ENCODE results near the gene APEH. TPM values are rescaled to one million over a fixed set of nuclear protein-coding genes. Genes with fewer than 3 reads are reported as not detected.
A peak's percentile ranks its signal among the peaks of the same experiment; 100 is the strongest.

Gene APEH
- total and polyA plus RNA-seq, 2 of the 13 experiments (the other 11 are each of a cell fraction or from before 2014, with no cell fraction given), result 116 to 130 TPM

DNA sequence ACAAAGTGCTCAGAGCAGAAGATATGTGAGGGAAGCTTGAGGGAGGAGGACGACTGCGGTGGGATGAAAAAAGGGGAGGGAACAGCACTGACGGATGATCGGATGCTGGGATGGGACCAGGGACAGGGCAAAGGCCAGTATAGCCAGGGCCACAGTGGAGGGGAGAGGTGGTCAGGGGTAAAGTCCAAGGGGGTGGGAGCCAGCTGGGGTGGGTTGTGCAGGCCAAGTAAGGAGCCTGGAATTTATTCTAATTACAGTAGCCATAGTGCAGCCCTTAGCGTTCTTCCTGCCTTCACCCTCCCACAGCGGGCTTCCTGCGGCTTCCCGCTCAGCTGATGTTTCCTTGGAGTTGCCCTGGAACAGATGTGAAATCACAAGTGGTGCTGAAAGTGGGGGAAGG is 7.6 kb upstream of the APEH start (continued):
- TF ChIP-seq, protein P1, sequence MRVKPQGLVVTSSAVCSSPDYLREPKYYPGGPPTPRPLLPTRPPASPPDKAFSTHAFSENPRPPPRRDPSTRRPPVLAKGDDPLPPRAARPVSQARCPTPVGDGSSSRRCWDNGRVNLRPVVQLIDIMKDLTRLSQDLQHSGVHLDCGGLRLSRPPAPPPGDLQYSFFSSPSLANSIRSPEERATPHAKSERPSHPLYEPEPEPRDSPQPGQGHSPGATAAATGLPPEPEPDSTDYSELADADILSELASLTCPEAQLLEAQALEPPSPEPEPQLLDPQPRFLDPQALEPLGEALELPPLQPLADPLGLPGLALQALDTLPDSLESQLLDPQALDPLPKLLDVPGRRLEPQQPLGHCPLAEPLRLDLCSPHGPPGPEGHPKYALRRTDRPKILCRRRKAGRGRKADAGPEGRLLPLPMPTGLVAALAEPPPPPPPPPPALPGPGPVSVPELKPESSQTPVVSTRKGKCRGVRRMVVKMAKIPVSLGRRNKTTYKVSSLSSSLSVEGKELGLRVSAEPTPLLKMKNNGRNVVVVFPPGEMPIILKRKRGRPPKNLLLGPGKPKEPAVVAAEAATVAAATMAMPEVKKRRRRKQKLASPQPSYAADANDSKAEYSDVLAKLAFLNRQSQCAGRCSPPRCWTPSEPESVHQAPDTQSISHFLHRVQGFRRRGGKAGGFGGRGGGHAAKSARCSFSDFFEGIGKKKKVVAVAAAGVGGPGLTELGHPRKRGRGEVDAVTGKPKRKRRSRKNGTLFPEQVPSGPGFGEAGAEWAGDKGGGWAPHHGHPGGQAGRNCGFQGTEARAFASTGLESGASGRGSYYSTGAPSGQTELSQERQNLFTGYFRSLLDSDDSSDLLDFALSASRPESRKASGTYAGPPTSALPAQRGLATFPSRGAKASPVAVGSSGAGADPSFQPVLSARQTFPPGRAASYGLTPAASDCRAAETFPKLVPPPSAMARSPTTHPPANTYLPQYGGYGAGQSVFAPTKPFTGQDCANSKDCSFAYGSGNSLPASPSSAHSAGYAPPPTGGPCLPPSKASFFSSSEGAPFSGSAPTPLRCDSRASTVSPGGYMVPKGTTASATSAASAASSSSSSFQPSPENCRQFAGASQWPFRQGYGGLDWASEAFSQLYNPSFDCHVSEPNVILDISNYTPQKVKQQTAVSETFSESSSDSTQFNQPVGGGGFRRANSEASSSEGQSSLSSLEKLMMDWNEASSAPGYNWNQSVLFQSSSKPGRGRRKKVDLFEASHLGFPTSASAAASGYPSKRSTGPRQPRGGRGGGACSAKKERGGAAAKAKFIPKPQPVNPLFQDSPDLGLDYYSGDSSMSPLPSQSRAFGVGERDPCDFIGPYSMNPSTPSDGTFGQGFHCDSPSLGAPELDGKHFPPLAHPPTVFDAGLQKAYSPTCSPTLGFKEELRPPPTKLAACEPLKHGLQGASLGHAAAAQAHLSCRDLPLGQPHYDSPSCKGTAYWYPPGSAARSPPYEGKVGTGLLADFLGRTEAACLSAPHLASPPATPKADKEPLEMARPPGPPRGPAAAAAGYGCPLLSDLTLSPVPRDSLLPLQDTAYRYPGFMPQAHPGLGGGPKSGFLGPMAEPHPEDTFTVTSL (CRISPR knock-in tag; IDR thresholded peaks at IDR 0.05; ENCODE audit: borderline replicate concordance), result no peak
- no peak for TF ChIP-seq ARHGAP35 (CRISPR knock-in tag; IDR thresholded peaks at IDR 0.05; ENCODE audit: borderline replicate concordance)
- TF ChIP-seq ELF1 (CRISPR knock-in tag; IDR thresholded peaks at IDR 0.05), result peak; percentile 25; the same call in 1 of the 2 replicates
- no peak for TF ChIP-seq RNF2 (conservative IDR thresholded peaks at IDR 0.05; ENCODE audit: low read depth)
- no peak for TF ChIP-seq ZNF775 (CRISPR knock-in tag; IDR thresholded peaks at IDR 0.05; ENCODE audit: borderline replicate concordance)
- no peak for TF ChIP-seq NKX3-1 (CRISPR knock-in tag; IDR thresholded peaks at IDR 0.05)
- TF ChIP-seq, protein P2, sequence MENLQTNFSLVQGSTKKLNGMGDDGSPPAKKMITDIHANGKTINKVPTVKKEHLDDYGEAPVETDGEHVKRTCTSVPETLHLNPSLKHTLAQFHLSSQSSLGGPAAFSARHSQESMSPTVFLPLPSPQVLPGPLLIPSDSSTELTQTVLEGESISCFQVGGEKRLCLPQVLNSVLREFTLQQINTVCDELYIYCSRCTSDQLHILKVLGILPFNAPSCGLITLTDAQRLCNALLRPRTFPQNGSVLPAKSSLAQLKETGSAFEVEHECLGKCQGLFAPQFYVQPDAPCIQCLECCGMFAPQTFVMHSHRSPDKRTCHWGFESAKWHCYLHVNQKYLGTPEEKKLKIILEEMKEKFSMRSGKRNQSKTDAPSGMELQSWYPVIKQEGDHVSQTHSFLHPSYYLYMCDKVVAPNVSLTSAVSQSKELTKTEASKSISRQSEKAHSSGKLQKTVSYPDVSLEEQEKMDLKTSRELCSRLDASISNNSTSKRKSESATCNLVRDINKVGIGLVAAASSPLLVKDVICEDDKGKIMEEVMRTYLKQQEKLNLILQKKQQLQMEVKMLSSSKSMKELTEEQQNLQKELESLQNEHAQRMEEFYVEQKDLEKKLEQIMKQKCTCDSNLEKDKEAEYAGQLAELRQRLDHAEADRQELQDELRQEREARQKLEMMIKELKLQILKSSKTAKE (CRISPR knock-in tag; IDR thresholded peaks at IDR 0.05; ENCODE audit: borderline replicate concordance), result no peak
- TF ChIP-seq, protein P3, sequence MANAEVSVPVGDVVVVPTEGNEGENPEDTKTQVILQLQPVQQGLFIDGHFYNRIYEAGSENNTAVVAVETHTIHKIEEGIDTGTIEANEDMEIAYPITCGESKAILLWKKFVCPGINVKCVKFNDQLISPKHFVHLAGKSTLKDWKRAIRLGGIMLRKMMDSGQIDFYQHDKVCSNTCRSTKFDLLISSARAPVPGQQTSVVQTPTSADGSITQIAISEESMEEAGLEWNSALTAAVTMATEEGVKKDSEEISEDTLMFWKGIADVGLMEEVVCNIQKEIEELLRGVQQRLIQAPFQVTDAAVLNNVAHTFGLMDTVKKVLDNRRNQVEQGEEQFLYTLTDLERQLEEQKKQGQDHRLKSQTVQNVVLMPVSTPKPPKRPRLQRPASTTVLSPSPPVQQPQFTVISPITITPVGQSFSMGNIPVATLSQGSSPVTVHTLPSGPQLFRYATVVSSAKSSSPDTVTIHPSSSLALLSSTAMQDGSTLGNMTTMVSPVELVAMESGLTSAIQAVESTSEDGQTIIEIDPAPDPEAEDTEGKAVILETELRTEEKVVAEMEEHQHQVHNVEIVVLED (CRISPR knock-in tag; IDR thresholded peaks at IDR 0.05; ENCODE audit: borderline replicate concordance), result no peak
- TF ChIP-seq U2AF2 (IDR thresholded peaks at IDR 0.05; ENCODE audit: low read depth, low read length), result no peak
- TF ChIP-seq RFXAP (CRISPR knock-in tag; IDR thresholded peaks at IDR 0.05; ENCODE audit: borderline replicate concordance), result no peak
- no peak for TF ChIP-seq SMARCC2 (IDR thresholded peaks at IDR 0.05)
- TF ChIP-seq SETDB1 (CRISPR knock-in tag; IDR thresholded peaks at IDR 0.05; ENCODE audit: borderline replicate concordance), result no peak
- TF ChIP-seq ZNF224 (CRISPR knock-in tag; IDR thresholded peaks at IDR 0.05), result no peak
- TF ChIP-seq CBX2 (IDR thresholded peaks at IDR 0.05; ENCODE audit: low read depth, low read length), result no peak
- no peak for TF ChIP-seq CBX2 (CRISPR knock-in tag; IDR thresholded peaks at IDR 0.05; ENCODE audit: low read depth)
- peak; percentile 50; the same call in 1 of the 2 replicates for TF ChIP-seq RXRB (CRISPR knock-in tag; IDR thresholded peaks at IDR 0.05; ENCODE audit: borderline replicate concordance)
- no peak for TF ChIP-seq ZNF484 (CRISPR knock-in tag; IDR thresholded peaks at IDR 0.05; ENCODE audit: borderline replicate concordance, low read depth)
- TF ChIP-seq ATF7-NPFF (CRISPR knock-in tag; IDR thresholded peaks at IDR 0.05; ENCODE audit: low read depth), result no peak
- TF ChIP-seq GZF1 (CRISPR knock-in tag; IDR thresholded peaks at IDR 0.05), result no peak
- TF ChIP-seq, protein P4, sequence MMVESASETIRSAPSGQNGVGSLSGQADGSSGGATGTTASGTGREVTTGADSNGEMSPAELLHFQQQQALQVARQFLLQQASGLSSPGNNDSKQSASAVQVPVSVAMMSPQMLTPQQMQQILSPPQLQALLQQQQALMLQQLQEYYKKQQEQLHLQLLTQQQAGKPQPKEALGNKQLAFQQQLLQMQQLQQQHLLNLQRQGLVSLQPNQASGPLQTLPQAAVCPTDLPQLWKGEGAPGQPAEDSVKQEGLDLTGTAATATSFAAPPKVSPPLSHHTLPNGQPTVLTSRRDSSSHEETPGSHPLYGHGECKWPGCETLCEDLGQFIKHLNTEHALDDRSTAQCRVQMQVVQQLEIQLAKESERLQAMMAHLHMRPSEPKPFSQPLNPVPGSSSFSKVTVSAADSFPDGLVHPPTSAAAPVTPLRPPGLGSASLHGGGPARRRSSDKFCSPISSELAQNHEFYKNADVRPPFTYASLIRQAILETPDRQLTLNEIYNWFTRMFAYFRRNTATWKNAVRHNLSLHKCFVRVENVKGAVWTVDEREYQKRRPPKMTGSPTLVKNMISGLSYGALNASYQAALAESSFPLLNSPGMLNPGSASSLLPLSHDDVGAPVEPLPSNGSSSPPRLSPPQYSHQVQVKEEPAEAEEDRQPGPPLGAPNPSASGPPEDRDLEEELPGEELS (CRISPR knock-in tag; IDR thresholded peaks at IDR 0.05), result 0 out of 2 replicates have a peak, but pooled peaks have one; percentile 31
